CD14-positive monocyte (primary cell): ENCODE results near the gene MED26. TPM values are rescaled to one million over a fixed set of nuclear protein-coding genes. Genes with fewer than 3 reads are reported as not detected.

Experiments
- DNase-seq, 3 donors: peaks; one replicate each; pipeline ENCODE4 v3.0.0-alpha.2; 2011 to 2022
- H2AFZ ChIP-seq: 2 replicates; pipeline ENCODE4 v1.6.0; 2012; ENCODE audit warnings: mild to moderate bottlenecking, low read depth, low read length, inconsistent platforms; ENCODE audit not compliant: insufficient read depth, poor library complexity, severe bottlenecking
- H3K27ac ChIP-seq, 2 donors: 1 replicate in 1 of 2; 2 replicates in 1 of 2; pipeline ENCODE4 v1.5.1; 2012 to 2013; ENCODE audit warnings: low read length in 2 of 2, control low read depth in 1 of 2, inconsistent platforms in 1 of 2, low read depth in 1 of 2, mild to moderate bottlenecking in 1 of 2
- H3K27me3 ChIP-seq, 2 donors: one replicate each; pipeline versions ENCODE4 v1.6.0 to v1.6.1; 2011 to 2013; ENCODE audit warnings: low read length in 2 of 2; ENCODE audit not compliant: control insufficient read depth in 2 of 2, insufficient read depth in 2 of 2
- H3K36me3 ChIP-seq, 2 donors: replicated peaks in 1 of 2; 1 replicate in 1 of 2; 2 replicates in 1 of 2; pipeline versions ENCODE4 v1.5.1 to v1.6.1; 2012 to 2013; ENCODE audit warnings: low read length in 2 of 2, control low read depth in 1 of 2, inconsistent platforms in 1 of 2, mild to moderate bottlenecking in 1 of 2; ENCODE audit not compliant: insufficient read depth in 2 of 2, control insufficient read depth in 1 of 2
- H3K4me1 ChIP-seq, 2 donors: 1 replicate in 1 of 2; 2 replicates in 1 of 2; pipeline versions ENCODE4 v1.5.1 to v1.6.1; 2012 to 2013; ENCODE audit warnings: low read length in 2 of 2, control low read depth in 1 of 2, inconsistent platforms in 1 of 2, mild to moderate bottlenecking in 1 of 2, moderate library complexity in 1 of 2; ENCODE audit not compliant: insufficient read depth in 2 of 2, control insufficient read depth in 1 of 2
- H3K4me2 ChIP-seq: replicated peaks from 2 replicates; pipeline ENCODE3; 2012; ENCODE audit warnings: low read length, moderate library complexity, mild to moderate bottlenecking; ENCODE audit not compliant: poor library complexity, severe bottlenecking; ENCODE audit errors: extremely low read depth
- H3K4me3 ChIP-seq, 3 experiments: fragments of 200-600 bp in 1 of 3; sonication (generic) in 1 of 3; replicated peaks in 1 of 3; 1 replicate in 2 of 3; 2 replicates in 1 of 3; pipeline ENCODE4 v1.5.1; 2011 to 2013; ENCODE audit warnings: low read length in 3 of 3, mild to moderate bottlenecking in 3 of 3, control low read depth in 2 of 3, low read depth in 2 of 3, inconsistent platforms in 1 of 3, moderate library complexity in 1 of 3
- H3K79me2 ChIP-seq: 2 replicates; pipeline ENCODE4 v1.6.0; 2012; ENCODE audit warnings: mild to moderate bottlenecking, control low read depth, inconsistent platforms, low read length, moderate library complexity; ENCODE audit not compliant: insufficient read depth
- H3K9ac ChIP-seq: 2 replicates; pipeline ENCODE4 v1.6.0; 2017; ENCODE audit warnings: low read length, mild to moderate bottlenecking; ENCODE audit not compliant: insufficient read depth, poor library complexity, severe bottlenecking
- H3K9me3 ChIP-seq, 2 donors: replicated peaks in 1 of 2; 1 replicate in 1 of 2; 2 replicates in 1 of 2; pipeline versions ENCODE4 v1.5.1 to v1.6.1; 2012 to 2013; ENCODE audit warnings: low read length in 2 of 2, control low read depth in 1 of 2; ENCODE audit not compliant: control insufficient read depth in 1 of 2, insufficient read depth in 1 of 2
- H4K20me1 ChIP-seq: 2 replicates; pipeline ENCODE4 v1.6.0; 2012; ENCODE audit warnings: mild to moderate bottlenecking, low read length, control low read depth, moderate library complexity; ENCODE audit not compliant: insufficient read depth
- H3K27ac Mint-ChIP-seq, 7 donors: one replicate each; pipeline ENCODE4 v1.8.0; 2020; ENCODE audit warnings: mild to moderate bottlenecking in 7 of 7, mixed read lengths in 7 of 7, moderate library complexity in 6 of 7, inconsistent platforms in 2 of 7
- H3K27me3 Mint-ChIP-seq, 3 donors: one replicate each; pipeline ENCODE4 v1.8.0; 2021 to 2022; ENCODE audit warnings: low read depth in 3 of 3, mild to moderate bottlenecking in 3 of 3, mixed read lengths in 3 of 3, moderate library complexity in 3 of 3, inconsistent platforms in 1 of 3
- H3K36me3 Mint-ChIP-seq, 2 donors: one replicate each; pipeline ENCODE4 v1.8.0; 2020; ENCODE audit warnings: mixed read lengths in 2 of 2, inconsistent platforms in 1 of 2, mild to moderate bottlenecking in 1 of 2
- H3K4me1 Mint-ChIP-seq: one replicate; pipeline ENCODE4 v1.8.0; 2020; ENCODE audit warnings: mild to moderate bottlenecking, mixed read lengths
- H3K4me3 Mint-ChIP-seq, 2 donors: one replicate each; pipeline ENCODE4 v1.8.0; 2020; ENCODE audit warnings: mild to moderate bottlenecking in 2 of 2, mixed read lengths in 2 of 2, moderate library complexity in 1 of 2
- H3K9me3 Mint-ChIP-seq, 7 donors: one replicate each; pipeline ENCODE4 v1.8.0; 2020 to 2022; ENCODE audit warnings: mixed read lengths in 7 of 7, mild to moderate bottlenecking in 6 of 7, moderate library complexity in 6 of 7, inconsistent platforms in 2 of 7
- WGBS: methylation state at CpG from one replicate; pipeline ENCODE4 v1.1.5; 2013; ENCODE audit warnings: missing lambda C conversion rate; ENCODE audit not compliant: insufficient coverage; 5-methylcytosine and 5-hydroxymethylcytosine counted together
- intact Hi-C, 2 donors: fragments of 100-400 bp; cut with micrococcal nuclease; formaldehyde crosslinking; loops; one replicate each; pipeline versions ENCODE4 v1.15.0 to v1.15.1; 2023
- polyA plus RNA-seq, 3 donors: library from polyadenylated mRNA; depleted of rRNA in 1 of 3; unstranded in 2 of 3; stranded (reverse) in 1 of 3; fragments of 300-500 nt in 2 of 3; fragments of >200 nt in 1 of 3; fragmentation: Illumina TruSeq in 2 of 3; gene quantifications; 1 replicate in 2 of 3; 2 replicates in 1 of 3; pipeline ENCODE4 v1.2.3, GENCODE V29; 2012 to 2021
- TF ChIP-seq, protein P1 (sequence below): fragments of 200-600 bp; IDR thresholded peaks from one replicate; pipeline ENCODE4 v1.8.0; 2022; ENCODE audit warnings: antibody characterized with exemption, mild to moderate bottlenecking

The MED26 gene
- polyA plus RNA-seq, 3 donors, result 1.1 to 7.1 (median 2.1) TPM

DNA sequence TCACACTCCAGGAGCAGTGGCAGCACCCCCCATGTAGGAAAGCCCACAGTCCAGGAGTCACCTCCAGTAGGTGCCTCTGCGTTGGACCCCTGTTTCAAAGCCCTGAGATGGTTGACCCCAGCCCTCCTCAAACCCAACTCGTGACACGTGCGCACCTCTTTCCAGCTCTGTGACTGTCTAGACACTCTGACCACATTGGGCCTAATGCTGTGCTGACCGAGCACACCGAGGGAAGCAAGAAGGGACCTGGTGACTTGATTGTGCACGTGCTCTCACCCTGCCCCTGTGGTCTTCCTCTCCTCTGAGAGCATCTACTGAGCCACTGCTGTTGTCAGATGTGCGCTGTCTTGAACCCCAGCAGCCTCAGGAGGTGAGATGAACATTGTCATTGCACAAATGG is 32.9 kb downstream of the MED26 start:
- Histone ChIP-seq H3K4me3 (peak overlapping the region in 1 of 3 experiments; percentile 36), H3K4me2 (peak overlapping the region; percentile 32), H3K9me3 (no peaks in the 10 kb centered on the region), H3K9ac (no peak overlapping the region), H3K79me2 (peaks cover 99% of the 10 kb centered on the region), H3K36me3 (no peaks in the 10 kb centered on the region), H2AFZ (no peak overlapping the region), H3K27ac (peak overlapping the region; percentile 11 to 55), H4K20me1 (peaks cover 99% of the 10 kb centered on the region), H3K4me1 (peaks cover 22 to 29% of the 10 kb centered on the region in 2 donors), H3K27me3 (no peaks in the 10 kb centered on the region)
- intact Hi-C loops, result no loop called here
- H3K4me3 Mint-ChIP-seq, result peak overlapping the region in 1 of 2 donors; percentile 67
- peaks cover 39% of the 10 kb centered on the region for H3K4me1 Mint-ChIP-seq
- 78% methylated on average over 8 of the region's 8 CpGs for WGBS
- H3K27me3 Mint-ChIP-seq, result peaks cover 0 to 2% (median 0%) of the 10 kb centered on the region in 3 donors
- DNase-seq, result no peak
- H3K27ac Mint-ChIP-seq, result peak overlapping the region; percentile 40 to 86 (median 70)
- no peaks in the 10 kb centered on the region for H3K9me3 Mint-ChIP-seq
- H3K36me3 Mint-ChIP-seq, result peaks cover 8 to 24% of the 10 kb centered on the region in 2 donors
- TF ChIP-seq, protein P1, sequence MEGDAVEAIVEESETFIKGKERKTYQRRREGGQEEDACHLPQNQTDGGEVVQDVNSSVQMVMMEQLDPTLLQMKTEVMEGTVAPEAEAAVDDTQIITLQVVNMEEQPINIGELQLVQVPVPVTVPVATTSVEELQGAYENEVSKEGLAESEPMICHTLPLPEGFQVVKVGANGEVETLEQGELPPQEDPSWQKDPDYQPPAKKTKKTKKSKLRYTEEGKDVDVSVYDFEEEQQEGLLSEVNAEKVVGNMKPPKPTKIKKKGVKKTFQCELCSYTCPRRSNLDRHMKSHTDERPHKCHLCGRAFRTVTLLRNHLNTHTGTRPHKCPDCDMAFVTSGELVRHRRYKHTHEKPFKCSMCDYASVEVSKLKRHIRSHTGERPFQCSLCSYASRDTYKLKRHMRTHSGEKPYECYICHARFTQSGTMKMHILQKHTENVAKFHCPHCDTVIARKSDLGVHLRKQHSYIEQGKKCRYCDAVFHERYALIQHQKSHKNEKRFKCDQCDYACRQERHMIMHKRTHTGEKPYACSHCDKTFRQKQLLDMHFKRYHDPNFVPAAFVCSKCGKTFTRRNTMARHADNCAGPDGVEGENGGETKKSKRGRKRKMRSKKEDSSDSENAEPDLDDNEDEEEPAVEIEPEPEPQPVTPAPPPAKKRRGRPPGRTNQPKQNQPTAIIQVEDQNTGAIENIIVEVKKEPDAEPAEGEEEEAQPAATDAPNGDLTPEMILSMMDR, result no peak

DNA sequence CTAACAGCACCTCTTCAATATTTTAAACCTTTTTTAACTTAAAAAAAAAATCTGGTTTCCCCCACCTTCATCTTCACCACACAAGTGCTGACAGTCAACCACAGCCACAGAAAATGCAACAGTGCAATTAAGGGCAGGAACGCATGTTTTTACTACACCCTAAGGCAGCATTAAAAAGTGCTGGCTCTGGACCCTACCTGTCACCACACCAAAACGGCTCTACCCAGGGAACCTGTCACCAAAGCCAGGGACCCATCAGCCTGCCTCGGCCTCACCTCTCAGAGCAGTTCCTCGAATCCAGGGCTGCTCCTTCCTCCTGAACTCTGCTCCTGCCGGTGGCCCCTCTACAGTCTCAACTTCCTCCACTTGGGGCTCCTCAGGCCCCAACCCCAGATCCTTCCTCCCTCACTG is 33.3 kb downstream of the MED26 start:
- Histone ChIP-seq H3K9me3 (no peaks in the 10 kb centered on the region), H3K27me3 (no peaks in the 10 kb centered on the region), H2AFZ (no peak overlapping the region), H4K20me1 (peaks cover 99% of the 10 kb centered on the region), H3K4me1 (peaks cover 22 to 33% of the 10 kb centered on the region in 2 donors), H3K27ac (peak overlapping the region; percentile 11 to 55), H3K36me3 (no peaks in the 10 kb centered on the region), H3K4me2 (peak overlapping the region; percentile 32), H3K9ac (no peak overlapping the region), H3K4me3 (peak overlapping the region in 1 of 3 experiments; percentile 36), H3K79me2 (peaks cover 99% of the 10 kb centered on the region)
- Mint-ChIP-seq H3K4me3 (peak overlapping the region in 1 of 2 donors; percentile 67), H3K4me1 (peaks cover 43% of the 10 kb centered on the region), H3K27me3 (peaks cover 0 to 2% (median 0%) of the 10 kb centered on the region in 3 donors), H3K9me3 (no peaks in the 10 kb centered on the region), H3K36me3 (peaks cover 8 to 24% of the 10 kb centered on the region in 2 donors), H3K27ac (peak overlapping the region; percentile 1 to 86 (median 70))
- TF ChIP-seq, protein P1, result no peak
- intact Hi-C loops, result no loop called here
- DNase-seq, result peak in 2 of 3 donors; percentile 14 to 36
- WGBS, result 8% methylated on average over 5 of the region's 5 CpGs
